BE2C (cell line): Measurements from ENCODE around the gene DCLRE1B.

Experiments
- DNase-seq: peaks from one replicate; pipeline ENCODE4 v3.0.0-alpha.2; 2020
- H3K27me3 ChIP-seq: fragments of 250-450 bp; sonication (Bioruptor Pico); 2 replicates; pipeline ENCODE4 v1.5.1; 2020; ENCODE audit warnings: mild to moderate bottlenecking
- H3K36me3 ChIP-seq: fragments of 250-450 bp; sonication (Bioruptor Pico); 2 replicates; pipeline ENCODE4 v1.5.1; 2020; ENCODE audit warnings: mild to moderate bottlenecking
- H3K4me1 ChIP-seq: fragments of 250-450 bp; sonication (Bioruptor Pico); 2 replicates; pipeline ENCODE4 v1.5.1; 2020
- H3K4me3 ChIP-seq: 2 replicates; pipeline ENCODE4 v1.5.1; 2011; ENCODE audit warnings: low read depth, low read length
- H3K9me3 ChIP-seq: fragments of 250-450 bp; sonication (Bioruptor Pico); 2 replicates; pipeline ENCODE4 v1.5.1; 2020
- CTCF ChIP-seq: IDR thresholded peaks from 2 replicates; pipeline ENCODE4 v1.5.1; 2012; ENCODE audit warnings: mild to moderate bottlenecking, low read depth, low read length

DCLRE1B gene

GRCh38 chr1:113938192-113938591 lies 33.1 kb downstream of the DCLRE1B start:
- no peak for TF ChIP-seq CTCF

DNA sequence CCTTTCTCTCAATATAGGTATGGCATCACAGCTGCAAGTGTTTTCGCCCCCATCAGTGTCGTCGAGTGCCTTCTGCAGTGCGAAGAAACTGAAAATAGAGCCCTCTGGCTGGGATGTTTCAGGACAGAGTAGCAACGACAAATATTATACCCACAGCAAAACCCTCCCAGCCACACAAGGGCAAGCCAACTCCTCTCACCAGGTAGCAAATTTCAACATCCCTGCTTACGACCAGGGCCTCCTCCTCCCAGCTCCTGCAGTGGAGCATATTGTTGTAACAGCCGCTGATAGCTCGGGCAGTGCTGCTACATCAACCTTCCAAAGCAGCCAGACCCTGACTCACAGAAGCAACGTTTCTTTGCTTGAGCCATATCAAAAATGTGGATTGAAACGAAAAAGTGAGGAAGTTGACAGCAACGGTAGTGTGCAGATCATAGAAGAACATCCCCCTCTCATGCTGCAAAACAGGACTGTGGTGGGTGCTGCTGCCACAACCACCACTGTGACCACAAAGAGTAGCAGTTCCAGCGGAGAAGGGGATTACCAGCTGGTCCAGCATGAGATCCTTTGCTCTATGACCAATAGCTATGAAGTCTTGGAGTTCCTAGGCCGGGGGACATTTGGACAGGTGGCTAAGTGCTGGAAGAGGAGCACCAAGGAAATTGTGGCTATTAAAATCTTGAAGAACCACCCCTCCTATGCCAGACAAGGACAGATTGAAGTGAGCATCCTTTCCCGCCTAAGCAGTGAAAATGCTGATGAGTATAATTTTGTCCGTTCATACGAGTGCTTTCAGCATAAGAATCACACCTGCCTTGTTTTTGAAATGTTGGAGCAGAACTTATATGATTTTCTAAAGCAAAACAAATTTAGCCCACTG lies 35.5 kb downstream of the DCLRE1B start:
- Histone ChIP-seq H3K4me1 (no peaks in the 10 kb centered on the region), H3K4me3 (no peak overlapping the region), H3K27me3 (no peaks in the 10 kb centered on the region), H3K36me3 (peaks cover 30% of the 10 kb centered on the region), H3K9me3 (no peaks in the 10 kb centered on the region; the same call in 1 of the 2 replicates)
- DNase-seq, result no peak
- TF ChIP-seq CTCF, result no peak

More at GRCh38 chr1:113938192-113938591, 33.1 kb downstream of the DCLRE1B start:
- Histone ChIP-seq H3K27me3 (no peaks in the 10 kb centered on the region), H3K4me3 (no peak overlapping the region), H3K36me3 (peaks cover 27% of the 10 kb centered on the region), H3K4me1 (no peaks in the 10 kb centered on the region), H3K9me3 (no peaks in the 10 kb centered on the region; the same call in 1 of the 2 replicates)
- DNase-seq, result no peak

DNA sequence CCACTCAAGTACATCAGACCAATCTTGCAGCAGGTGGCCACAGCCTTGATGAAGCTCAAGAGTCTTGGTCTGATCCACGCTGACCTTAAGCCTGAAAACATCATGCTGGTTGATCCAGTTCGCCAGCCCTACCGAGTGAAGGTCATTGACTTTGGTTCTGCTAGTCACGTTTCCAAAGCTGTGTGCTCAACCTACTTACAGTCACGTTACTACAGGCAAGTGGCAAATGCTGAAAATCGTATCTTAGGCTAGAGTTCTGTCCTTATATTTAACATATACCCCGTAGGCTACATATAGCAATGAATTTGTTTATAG lies 36.1 kb downstream of the DCLRE1B start:
- TF ChIP-seq CTCF, result no peak
- Histone ChIP-seq H3K36me3 (peaks cover 30% of the 10 kb centered on the region), H3K4me1 (no peaks in the 10 kb centered on the region), H3K9me3 (no peaks in the 10 kb centered on the region; the same call in 1 of the 2 replicates), H3K4me3 (no peak overlapping the region), H3K27me3 (no peaks in the 10 kb centered on the region)
- DNase-seq, result no peak

GRCh38 chr1:113942527-113942926 lies 37.4 kb downstream of the DCLRE1B start:
- Histone ChIP-seq H3K27me3 (no peaks in the 10 kb centered on the region), H3K4me3 (no peak overlapping the region), H3K4me1 (peaks cover 9% of the 10 kb centered on the region), H3K9me3 (no peaks in the 10 kb centered on the region; the same call in 1 of the 2 replicates), H3K36me3 (peaks cover 30% of the 10 kb centered on the region)
- no peak for TF ChIP-seq CTCF
- DNase-seq, result no peak

GRCh38 chr1:113943028-113943811 lies 38.1 kb downstream of the DCLRE1B start:
- Histone ChIP-seq H3K4me1 (peaks cover 9% of the 10 kb centered on the region), H3K27me3 (no peaks in the 10 kb centered on the region)
- no peak for DNase-seq

More at GRCh38 chr1:113943028-113943811, 38.1 kb downstream of the DCLRE1B start:
- Histone ChIP-seq H3K4me3 (no peak overlapping the region), H3K9me3 (no peaks in the 10 kb centered on the region; the same call in 1 of the 2 replicates), H3K36me3 (peaks cover 30% of the 10 kb centered on the region)
- no peak for TF ChIP-seq CTCF
